Measurements from ENCODE around the gene CECR2.

Gene CECR2

GRCh38 chr22:17366329-17366728 lies 2.9 kb upstream of the CECR2 start:
- no peak overlapping the region for H3K4me3 ChIP-seq (ENCODE audit: low read depth, low read length)
- no peak for TF ChIP-seq CTCF (IDR thresholded peaks at IDR 0.05; ENCODE audit: low read depth, low read length)

- no peak overlapping the region for H3K4me3 ChIP-seq (ENCODE audit: low read depth, low read length)
- no peak for TF ChIP-seq CTCF (IDR thresholded peaks at IDR 0.05; ENCODE audit: low read depth, low read length)
Observed at GRCh38 chr22:17366830-17367229, 2.4 kb upstream of the CECR2 start.

- H3K4me3 ChIP-seq (ENCODE audit: low read depth, low read length) = no peak overlapping the region
- TF ChIP-seq CTCF (IDR thresholded peaks at IDR 0.05; ENCODE audit: low read depth, low read length) = no peak
Observed at GRCh38 chr22:17368144-17368543, 1.1 kb upstream of the CECR2 start.

GRCh38 chr22:17368554-17369438 lies 464 bp upstream of the CECR2 start:
- no peak overlapping the region for H3K4me3 ChIP-seq (ENCODE audit: low read depth, low read length)
- no peak for TF ChIP-seq CTCF (IDR thresholded peaks at IDR 0.05; ENCODE audit: low read depth, low read length)

GRCh38 chr22:17370026-17370765 lies 936 bp downstream of the CECR2 start:
- TF ChIP-seq CTCF (IDR thresholded peaks at IDR 0.05; ENCODE audit: low read depth, low read length) = no peak
- H3K4me3 ChIP-seq (ENCODE audit: low read depth, low read length) = no peak overlapping the region

GRCh38 chr22:17370766-17371432 lies 1.6 kb downstream of the CECR2 start:
- TF ChIP-seq CTCF (IDR thresholded peaks at IDR 0.05; ENCODE audit: low read depth, low read length) = no peak
- no peak overlapping the region for H3K4me3 ChIP-seq (ENCODE audit: low read depth, low read length)

Data from WI38 (cell line).